GM23338 (cell line): Measurements from ENCODE around the gene SLC2A11.

Experiments used
- CREB1 ChIP-seq: fragments of 250-450 bp; sonication (Bioruptor Pico); IDR thresholded peaks from 2 replicates; pipeline ENCODE4 v1.5.0; 2020; ENCODE audit warnings: low read depth, mild to moderate bottlenecking, moderate library complexity
- CTCF ChIP-seq, 2 experiments: fragments of 200-600 bp in 1 of 2; sonication (generic) in 1 of 2; conservative IDR thresholded peaks; 2 replicates each; pipeline versions ENCODE4 v1.5.1 to v1.6.1; 2016 to 2017; ENCODE audit warnings: antibody characterized with exemption in 2 of 2, low read depth in 2 of 2, mild to moderate bottlenecking in 2 of 2, moderate library complexity in 1 of 2
- ETS1 ChIP-seq: IDR thresholded peaks from 2 replicates; pipeline ENCODE4 v1.6.1; 2016; ENCODE audit warnings: antibody characterized with exemption
- EZH2 ChIP-seq: fragments of 200-600 bp; sonication (generic); IDR thresholded peaks from one replicate; pipeline ENCODE4 v1.8.0; 2017; ENCODE audit warnings: antibody characterized with exemption, mild to moderate bottlenecking, low read depth; ENCODE audit not compliant: unreplicated experiment
- EZH2phosphoT487 ChIP-seq: fragments of 200-600 bp; sonication (generic); IDR thresholded peaks from one replicate; pipeline ENCODE4 v1.8.1; 2018; ENCODE audit warnings: antibody characterized with exemption; ENCODE audit not compliant: unreplicated experiment
- JUNB ChIP-seq: IDR thresholded peaks from one replicate; pipeline ENCODE4 v1.6.1; 2016; ENCODE audit warnings: antibody characterized with exemption; ENCODE audit not compliant: unreplicated experiment
- NANOG ChIP-seq: IDR thresholded peaks from 2 replicates; pipeline ENCODE4 v1.6.1; 2016; ENCODE audit warnings: antibody characterized with exemption, borderline replicate concordance
- POLR2AphosphoS5 ChIP-seq: IDR thresholded peaks from 2 replicates; pipeline ENCODE4 v1.6.1; 2016; ENCODE audit warnings: antibody characterized with exemption, low read depth
- REST ChIP-seq: IDR thresholded peaks from one replicate; pipeline ENCODE4 v1.6.1; 2018; ENCODE audit warnings: antibody characterized with exemption; ENCODE audit not compliant: unreplicated experiment
- STAT1 ChIP-seq: IDR thresholded peaks from one replicate; pipeline ENCODE4 v1.6.1; 2016; ENCODE audit warnings: antibody characterized with exemption; ENCODE audit not compliant: unreplicated experiment
- ZNF114 ChIP-seq: fragments of 250-450 bp; sonication (Bioruptor Pico); IDR thresholded peaks from 2 replicates; pipeline ENCODE4 v1.5.0; 2020; ENCODE audit warnings: mild to moderate bottlenecking, moderate library complexity
- ZNF331 ChIP-seq: fragments of 250-450 bp; sonication (Bioruptor Pico); IDR thresholded peaks from 2 replicates; pipeline ENCODE4 v1.5.0; 2020; ENCODE audit warnings: low read depth, mild to moderate bottlenecking, moderate library complexity
- ZNF462 ChIP-seq: fragments of 250-450 bp; sonication (Bioruptor Pico); IDR thresholded peaks from 2 replicates; pipeline ENCODE4 v1.5.0; 2020; ENCODE audit warnings: mild to moderate bottlenecking, moderate library complexity

GRCh38 chr22:23915290-23915689 lies 57.6 kb downstream of the SLC2A11 start:
- no peak for TF ChIP-seq CTCF (conservative IDR thresholded peaks at IDR 0.05; ENCODE audit: low read depth in 2 of 2)
- TF ChIP-seq EZH2: no peak
- no peak for TF ChIP-seq REST
- no peak for TF ChIP-seq EZH2phosphoT487
- TF ChIP-seq ZNF331: no peak
- no peak for TF ChIP-seq JUNB
- TF ChIP-seq POLR2AphosphoS5: no peak
- TF ChIP-seq ZNF114 (CRISPR knock-in tag): no peak
- TF ChIP-seq NANOG: no peak
- no peak for TF ChIP-seq CREB1 (CRISPR knock-in tag)
- TF ChIP-seq ZNF462 (CRISPR knock-in tag): no peak
- TF ChIP-seq ETS1: no peak
- TF ChIP-seq STAT1: no peak
